ENCODE data around the gene MYMK. TPM values are rescaled to one million over a fixed set of nuclear protein-coding genes. Genes with fewer than 3 reads are reported as not detected.

The MYMK gene
- total and polyA plus RNA-seq, 2 of the 13 experiments (the other 11 are each of a cell fraction or from before 2014, with no cell fraction given) = not detected

GRCh38 chr9:133506653-133507038 lies 18.1 kb downstream of the MYMK start (continued):
- TF ChIP-seq SP5 (CRISPR knock-in tag; IDR thresholded peaks at IDR 0.05; ENCODE audit: borderline replicate concordance, low read depth) (peak; percentile 25; the same call in 1 of the 2 replicates), HMGXB4 (CRISPR knock-in tag; IDR thresholded peaks at IDR 0.05; ENCODE audit: borderline replicate concordance in 1 of 2, low read depth in 1 of 2) (peak in 1 of 2 experiments; percentile 20; a peak in 1 of 4 replicates), ZNF644 (CRISPR knock-in tag; IDR thresholded peaks at IDR 0.05; ENCODE audit: low read depth) (no peak; the same call in 1 of the 2 replicates), FIP1L1 (IDR thresholded peaks at IDR 0.05; ENCODE audit: borderline replicate concordance, insufficient read depth, low read depth, low read length) (no peak), SOX13 (IDR thresholded peaks at IDR 0.05) (no peak), SOX13 (CRISPR knock-in tag; conservative IDR thresholded peaks at IDR 0.05 in 1 of 2, IDR thresholded peaks at IDR 0.05 in 1 of 2) (peak in 1 of 2 experiments; percentile 77; a peak in 2 of 4 replicates), MTA1 (CRISPR knock-in tag; IDR thresholded peaks at IDR 0.05; ENCODE audit: borderline replicate concordance) (peak; percentile 64; the same call in 1 of the 2 replicates), ZNF543 (CRISPR knock-in tag; IDR thresholded peaks at IDR 0.05) (peak; percentile 80; the same call in 1 of the 2 replicates), GATAD1 (CRISPR knock-in tag; IDR thresholded peaks at IDR 0.05) (peak; percentile 21; the same call in 1 of the 2 replicates), ZNF773 (CRISPR knock-in tag; IDR thresholded peaks at IDR 0.05; ENCODE audit: borderline replicate concordance) (0 out of 2 replicates have a peak, but pooled peaks have one; percentile 66), YEATS4 (CRISPR knock-in tag; IDR thresholded peaks at IDR 0.05; ENCODE audit: borderline replicate concordance) (peak; percentile 75), ZNF605 (CRISPR knock-in tag; IDR thresholded peaks at IDR 0.05) (peak; percentile 78), NR2C2 (CRISPR knock-in tag; IDR thresholded peaks at IDR 0.05; ENCODE audit: borderline replicate concordance) (peak; percentile 84), CBFB (CRISPR knock-in tag; IDR thresholded peaks at IDR 0.05) (peak; percentile 88), IRX3 (CRISPR knock-in tag; IDR thresholded peaks at IDR 0.05; ENCODE audit: borderline replicate concordance, low read depth) (peak; percentile 49; the same call in 1 of the 2 replicates), THAP11 (CRISPR knock-in tag; IDR thresholded peaks at IDR 0.05) (peak; percentile 47), TMF1 (CRISPR knock-in tag; IDR thresholded peaks at IDR 0.05; ENCODE audit: low read depth) (peak; percentile 70; the same call in 1 of the 2 replicates), TARDBP (CRISPR knock-in tag; IDR thresholded peaks at IDR 0.05) (peak; percentile 71; the same call in 1 of the 2 replicates), ZNF205 (CRISPR knock-in tag; IDR thresholded peaks at IDR 0.05) (peak; percentile 25; the same call in 1 of the 2 replicates), JARID2 (CRISPR knock-in tag; IDR thresholded peaks at IDR 0.05; ENCODE audit: insufficient replicate concordance) (peak; percentile 25), TP53 (CRISPR knock-in tag; conservative IDR thresholded peaks at IDR 0.05) (peak; percentile 84; the same call in 1 of the 2 replicates), ZNF503 (CRISPR knock-in tag; IDR thresholded peaks at IDR 0.05) (peak; percentile 89), FOSL1 (CRISPR knock-in tag; IDR thresholded peaks at IDR 0.05; ENCODE audit: borderline replicate concordance) (peak; percentile 55; the same call in 1 of the 2 replicates), IRF2 (CRISPR knock-in tag; IDR thresholded peaks at IDR 0.05) (peak; percentile 70; the same call in 1 of the 2 replicates), RNF219 (CRISPR knock-in tag; IDR thresholded peaks at IDR 0.05) (no peak), PHF21A (CRISPR knock-in tag; IDR thresholded peaks at IDR 0.05) (peak; percentile 91)
